ENCODE data around the gene ZNF8.
"Not testable (repeated sequence)": the region's sequence is repeated elsewhere in the genome, so short reads cannot be mapped to it uniquely, and the experiment has no call there.

The ZNF8 gene

GRCh38 chr19:58338336-58338735 is 59.6 kb downstream of the ZNF8 start:
- DNase-seq: no peak

GRCh38 chr19:58338825-58339558 is 60.2 kb downstream of the ZNF8 start:
- DNase-seq: no peak

DNA sequence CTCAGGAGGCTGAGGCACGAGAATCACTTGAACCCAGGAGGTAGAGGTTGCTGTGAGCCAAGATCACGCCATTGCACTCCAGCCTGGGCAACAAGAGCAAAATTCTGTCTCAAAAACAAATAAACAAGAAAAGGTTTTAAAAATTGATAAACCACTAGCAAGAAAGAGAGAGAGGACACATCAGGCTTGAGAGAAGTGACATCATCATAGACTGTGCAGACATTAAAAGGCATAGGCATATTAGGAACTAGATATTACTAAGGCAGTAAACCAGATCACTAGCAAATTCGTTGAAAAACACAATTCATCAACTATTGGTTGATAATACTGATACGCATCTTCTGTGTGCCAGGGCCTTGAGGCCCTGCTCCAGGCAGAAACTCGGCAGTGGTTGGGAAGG is 66.8 kb downstream of the ZNF8 start:
- no peak for DNase-seq

GRCh38 chr19:58346961-58347929 is 68.5 kb downstream of the ZNF8 start:
- peak; percentile 79 for DNase-seq

DNA sequence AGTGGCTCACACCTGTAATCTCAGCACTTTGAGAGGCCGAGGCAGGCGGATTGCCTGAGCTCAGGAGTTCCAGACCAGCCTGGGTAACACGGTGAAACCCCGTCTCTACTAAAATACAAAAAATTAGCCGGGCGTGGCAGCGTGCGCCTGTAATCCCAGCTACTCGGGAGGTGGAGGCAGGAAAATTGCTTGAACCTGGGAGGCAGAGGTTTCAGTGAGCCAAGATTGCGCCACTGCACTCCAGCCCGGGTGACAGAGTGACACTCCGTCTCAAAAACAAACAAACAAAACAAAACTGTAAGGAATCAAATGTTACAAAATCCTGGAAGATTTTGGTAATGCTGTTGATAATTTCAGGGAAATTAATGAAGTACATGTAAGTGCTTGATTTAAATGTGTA is 69.3 kb downstream of the ZNF8 start:
- DNase-seq: not testable (repeated sequence)

DNA sequence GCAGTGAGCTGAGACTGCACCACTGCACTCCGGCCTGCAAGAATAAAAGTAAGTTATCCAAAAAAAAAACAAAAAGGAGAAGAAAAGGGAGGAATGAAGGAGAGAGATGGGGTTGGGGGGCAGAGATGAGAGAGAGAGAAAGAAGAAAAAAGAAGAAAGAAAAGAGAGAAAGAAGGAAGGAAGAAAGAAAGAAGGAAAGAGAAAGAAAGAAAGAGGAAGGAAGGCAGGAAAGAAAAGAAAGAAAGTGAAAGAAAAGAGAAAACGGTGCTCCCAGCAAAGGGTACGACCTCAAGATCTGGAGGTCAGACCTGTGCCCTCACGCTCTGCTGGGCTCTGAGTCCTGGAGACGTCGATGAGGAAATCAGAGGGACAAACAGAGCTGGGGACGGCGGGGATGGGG is 70.8 kb downstream of the ZNF8 start:
- no peak for DNase-seq

DNA sequence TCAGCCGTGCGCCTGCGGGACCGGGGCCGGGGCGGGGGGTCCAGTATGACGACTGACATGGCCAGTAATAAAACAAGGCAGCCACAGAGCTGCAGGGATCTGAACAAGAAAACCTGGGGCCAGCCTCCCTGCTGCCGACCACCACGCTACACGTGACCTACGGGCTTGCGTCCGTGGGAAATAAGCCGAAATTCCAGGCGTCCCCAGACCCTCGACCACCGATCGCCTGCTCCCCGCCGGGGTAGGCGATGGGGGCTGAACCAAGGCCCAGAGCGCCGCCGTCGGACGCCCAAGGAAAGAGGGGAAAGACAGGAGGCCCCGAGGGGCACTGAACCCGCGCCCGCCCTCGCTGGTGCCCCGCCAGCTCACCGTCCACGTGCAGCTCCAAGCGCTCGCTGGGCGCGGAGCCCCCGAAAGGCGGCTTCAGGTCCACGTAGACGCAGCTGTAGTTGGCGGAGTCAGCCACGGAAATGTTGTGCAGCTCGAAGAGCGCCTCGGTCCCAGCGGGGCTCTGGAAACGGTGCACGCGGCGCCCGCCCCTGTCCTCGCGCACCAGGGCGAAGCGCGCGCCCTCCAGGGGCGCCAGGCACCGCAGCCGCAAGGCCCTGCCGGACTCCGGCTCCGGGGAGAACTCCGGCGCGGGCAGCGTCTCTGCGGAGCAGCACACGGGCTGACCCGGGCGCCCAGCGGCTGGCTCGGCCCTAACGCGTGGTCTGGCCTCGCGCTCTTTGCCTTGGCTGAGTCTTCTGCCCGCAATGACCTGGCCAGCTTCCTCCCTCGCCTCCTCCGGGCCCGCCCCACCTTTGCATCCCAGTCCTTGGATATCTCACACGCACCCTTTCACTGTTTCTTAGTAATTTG is 71.5 kb downstream of the ZNF8 start:
- no peak for DNase-seq

- DNase-seq: no peak
These were observed 72.3 kb downstream of the ZNF8 start for GRCh38 chr19:58350871-58351557.

- DNase-seq: no peak
These were observed 72.8 kb downstream of the ZNF8 start for GRCh38 chr19:58351558-58351878.

- no peak for DNase-seq
These were observed 73.4 kb downstream of the ZNF8 start for GRCh38 chr19:58351990-58352755.

All from CD4-positive, alpha-beta T cell treated with Interleukin-17A for 1 hour (primary cell).